Esophagus squamous epithelium (tissue), 4 donors: Measurements from ENCODE around the gene GGA1.

Experiments
- POLR2A ChIP-seq, 4 donors: fragments of 450-650 bp; IDR thresholded peaks; one replicate each; pipeline ENCODE4 v1.6.1; 2017; ENCODE audit warnings: antibody characterized with exemption in 4 of 4, mild to moderate bottlenecking in 4 of 4, moderate library complexity in 3 of 4
- TF ChIP-seq, protein P1 (sequence below), 6 experiments: fragments of 450-650 bp in 4 of 6; fragments of 200-600 bp in 2 of 6; sonication (generic) in 2 of 6; IDR thresholded peaks; one replicate each; pipeline ENCODE4 v1.5.1; 2016 to 2019; ENCODE audit warnings: antibody characterized with exemption in 6 of 6, mild to moderate bottlenecking in 4 of 6, moderate library complexity in 4 of 6

DNA sequence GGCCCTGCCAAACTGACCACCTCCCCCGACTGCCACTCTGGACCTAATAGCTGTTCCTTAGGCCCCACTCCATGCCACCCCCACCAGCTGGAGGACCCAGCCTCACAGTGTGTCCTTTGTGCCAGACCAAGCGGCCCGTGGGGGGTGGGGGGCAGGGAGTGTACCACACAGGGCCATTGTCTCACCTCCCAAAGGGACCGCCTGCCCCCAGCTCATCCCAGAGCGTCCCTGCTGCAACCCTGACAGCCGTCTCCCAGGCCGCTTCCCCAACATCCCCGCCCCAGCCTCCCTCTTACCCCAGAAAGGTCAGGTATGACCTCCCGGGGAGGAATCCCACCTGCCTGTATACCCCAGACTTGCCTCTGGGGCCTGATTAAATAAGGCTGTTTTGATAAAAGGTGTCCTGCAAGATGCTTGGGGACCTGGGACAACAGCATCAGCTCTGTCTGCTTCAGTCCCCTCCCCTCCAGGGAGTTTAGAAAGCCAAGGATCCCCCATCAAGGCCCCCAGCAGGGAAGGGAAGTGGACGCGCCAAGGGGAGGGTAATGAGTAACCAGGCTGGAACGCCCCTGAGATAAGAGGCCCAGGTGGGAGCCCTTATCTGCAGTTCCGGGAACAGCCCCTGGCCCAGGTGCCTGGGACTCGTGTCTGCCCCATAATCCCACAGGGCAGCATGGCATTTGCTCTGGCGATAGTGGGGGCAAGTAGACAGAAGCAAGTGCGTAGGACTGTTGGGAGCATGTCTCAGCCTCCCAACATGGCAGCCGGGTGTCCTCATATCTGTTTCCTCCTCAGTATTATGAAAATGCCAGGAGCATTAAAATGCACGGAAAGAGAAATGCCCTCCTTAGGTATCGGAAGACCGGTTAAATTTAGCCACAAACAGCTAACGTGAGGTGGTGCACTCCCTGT, 39.4 kb upstream of the GGA1 start:
- TF ChIP-seq POLR2A (IDR thresholded peaks at IDR 0.05), result no peak
- TF ChIP-seq, protein P1, sequence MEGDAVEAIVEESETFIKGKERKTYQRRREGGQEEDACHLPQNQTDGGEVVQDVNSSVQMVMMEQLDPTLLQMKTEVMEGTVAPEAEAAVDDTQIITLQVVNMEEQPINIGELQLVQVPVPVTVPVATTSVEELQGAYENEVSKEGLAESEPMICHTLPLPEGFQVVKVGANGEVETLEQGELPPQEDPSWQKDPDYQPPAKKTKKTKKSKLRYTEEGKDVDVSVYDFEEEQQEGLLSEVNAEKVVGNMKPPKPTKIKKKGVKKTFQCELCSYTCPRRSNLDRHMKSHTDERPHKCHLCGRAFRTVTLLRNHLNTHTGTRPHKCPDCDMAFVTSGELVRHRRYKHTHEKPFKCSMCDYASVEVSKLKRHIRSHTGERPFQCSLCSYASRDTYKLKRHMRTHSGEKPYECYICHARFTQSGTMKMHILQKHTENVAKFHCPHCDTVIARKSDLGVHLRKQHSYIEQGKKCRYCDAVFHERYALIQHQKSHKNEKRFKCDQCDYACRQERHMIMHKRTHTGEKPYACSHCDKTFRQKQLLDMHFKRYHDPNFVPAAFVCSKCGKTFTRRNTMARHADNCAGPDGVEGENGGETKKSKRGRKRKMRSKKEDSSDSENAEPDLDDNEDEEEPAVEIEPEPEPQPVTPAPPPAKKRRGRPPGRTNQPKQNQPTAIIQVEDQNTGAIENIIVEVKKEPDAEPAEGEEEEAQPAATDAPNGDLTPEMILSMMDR (IDR thresholded peaks at IDR 0.05), result no peak
